Activated effector memory CD4-positive, alpha-beta T cell treated with Interleukin-2 at 50 U/mL for 16 hours (primary cell): ENCODE results near the gene ST6GALNAC4.

Experiments used
- DNase-seq: peaks from one replicate; pipeline ENCODE4 v3.0.0-alpha.2; 2020

The ST6GALNAC4 gene

GRCh38 chr9:127868278-127868902, 48.5 kb downstream of the ST6GALNAC4 start:
- no peak for DNase-seq

GRCh38 chr9:127867356-127868277, 49.2 kb downstream of the ST6GALNAC4 start:
- DNase-seq = no peak

- no peak for DNase-seq
Measured at GRCh38 chr9:127866535-127866934, 50.3 kb downstream of the ST6GALNAC4 start.

- no peak for DNase-seq
Measured at GRCh38 chr9:127865645-127866464, 51.0 kb downstream of the ST6GALNAC4 start.

- no peak for DNase-seq
Measured at GRCh38 chr9:127863191-127863621, 53.6 kb downstream of the ST6GALNAC4 start.

- DNase-seq = peak; percentile 58
Measured at GRCh38 chr9:127862075-127863011, 54.5 kb downstream of the ST6GALNAC4 start.

- no peak for DNase-seq
Measured at GRCh38 chr9:127860779-127861178, 56.1 kb downstream of the ST6GALNAC4 start.

- no peak for DNase-seq
Measured at GRCh38 chr9:127860260-127860659, 56.6 kb downstream of the ST6GALNAC4 start.

- DNase-seq = no peak
Measured at GRCh38 chr9:127858041-127858512, 58.8 kb downstream of the ST6GALNAC4 start.
